Neural crest cell (in vitro differentiated cells): Measurements from ENCODE around the gene SF3A2. TPM values are rescaled to one million over a fixed set of nuclear protein-coding genes. Genes with fewer than 3 reads are reported as not detected.

ENCODE experiments used
- DNase-seq: peaks from one replicate; pipeline ENCODE4 v3.0.0; 2021; ENCODE audit warnings: low read depth, mixed read lengths, low spot score
- H3K27ac Mint-ChIP-seq: one replicate; pipeline ENCODE4 v1.8.0; 2021; ENCODE audit warnings: mild to moderate bottlenecking, mixed read lengths; ENCODE audit not compliant: unreplicated experiment
- H3K27me3 Mint-ChIP-seq: 2 replicates; pipeline ENCODE4 v1.8.0; 2021; ENCODE audit warnings: low read depth, mild to moderate bottlenecking, mixed read lengths
- H3K36me3 Mint-ChIP-seq: 2 replicates; pipeline ENCODE4 v1.8.0; 2021; ENCODE audit warnings: low read depth, mild to moderate bottlenecking, mixed read lengths
- H3K4me1 Mint-ChIP-seq: 2 replicates; pipeline ENCODE4 v1.8.0; 2021; ENCODE audit warnings: mixed read lengths
- H3K4me3 Mint-ChIP-seq: one replicate; pipeline ENCODE4 v1.8.0; 2021; ENCODE audit warnings: mild to moderate bottlenecking, mixed read lengths
- H3K9me3 Mint-ChIP-seq: 2 replicates; pipeline ENCODE4 v1.8.0; 2021; ENCODE audit warnings: mixed read lengths
- CTCF ChIP-seq: fragments of 200-600 bp; sonication (generic); conservative IDR thresholded peaks from 2 replicates; pipeline ENCODE4 v1.5.0; 2021; ENCODE audit warnings: antibody characterized with exemption, mild to moderate bottlenecking
- total RNA-seq: library from RNA; stranded (reverse); gene quantifications from 2 replicates; pipeline ENCODE4 v1.2.1, GENCODE V29; 2021

Gene SF3A2
- total RNA-seq, 1 donor from 2014 or later: 189 TPM

- no peaks in the 10 kb centered on the region for H3K27me3 Mint-ChIP-seq
These were observed 7.9 kb downstream of the SF3A2 start for GRCh38 chr19:2244486-2244885.

GRCh38 chr19:2245273-2245672, 8.6 kb downstream of the SF3A2 start:
- Mint-ChIP-seq H3K27me3 (no peaks in the 10 kb centered on the region), H3K9me3 (no peaks in the 10 kb centered on the region), H3K4me3 (no peak overlapping the region), H3K4me1 (peaks cover 24% of the 10 kb centered on the region), H3K27ac (no peak overlapping the region), H3K36me3 (peaks cover 4% of the 10 kb centered on the region)
- DNase-seq: no peak
- no peak for TF ChIP-seq CTCF

More at GRCh38 chr19:2244486-2244885, 7.9 kb downstream of the SF3A2 start:
- peaks cover 30% of the 10 kb centered on the region for H3K4me1 Mint-ChIP-seq
- H3K27ac Mint-ChIP-seq: no peak overlapping the region
- no peak for TF ChIP-seq CTCF
- H3K9me3 Mint-ChIP-seq: no peaks in the 10 kb centered on the region
- no peak overlapping the region for H3K4me3 Mint-ChIP-seq
- H3K36me3 Mint-ChIP-seq: peaks cover 4% of the 10 kb centered on the region
- no peak for DNase-seq

GRCh38 chr19:2246014-2246620, 9.5 kb downstream of the SF3A2 start:
- H3K27me3 Mint-ChIP-seq: no peaks in the 10 kb centered on the region
- DNase-seq: no peak
- H3K36me3 Mint-ChIP-seq: peaks cover 4% of the 10 kb centered on the region
- no peak overlapping the region for H3K27ac Mint-ChIP-seq
- TF ChIP-seq CTCF: no peak
- H3K4me1 Mint-ChIP-seq: peaks cover 15% of the 10 kb centered on the region
- no peak overlapping the region for H3K4me3 Mint-ChIP-seq
- H3K9me3 Mint-ChIP-seq: no peaks in the 10 kb centered on the region

GRCh38 chr19:2246801-2247361, 10.3 kb downstream of the SF3A2 start:
- DNase-seq: no peak
- no peak overlapping the region for H3K27ac Mint-ChIP-seq
- TF ChIP-seq CTCF: no peak
- no peak overlapping the region for H3K4me3 Mint-ChIP-seq
- no peaks in the 10 kb centered on the region for H3K9me3 Mint-ChIP-seq
- peaks cover 4% of the 10 kb centered on the region for H3K36me3 Mint-ChIP-seq
- H3K4me1 Mint-ChIP-seq: peaks cover 8% of the 10 kb centered on the region
- no peaks in the 10 kb centered on the region for H3K27me3 Mint-ChIP-seq

- Mint-ChIP-seq H3K4me1 (peaks cover 3% of the 10 kb centered on the region), H3K4me3 (no peak overlapping the region), H3K9me3 (no peaks in the 10 kb centered on the region), H3K36me3 (peaks cover 4% of the 10 kb centered on the region), H3K27me3 (peaks cover 2% of the 10 kb centered on the region), H3K27ac (no peak overlapping the region)
- no peak for TF ChIP-seq CTCF
- no peak for DNase-seq
These were observed 10.9 kb downstream of the SF3A2 start for GRCh38 chr19:2247433-2248101.
